GM19043 (cell line): Measurements from ENCODE around the gene RTN4RL1.
A peak's percentile ranks its signal among the peaks of the same experiment; 100 is the strongest.

Experiments
- ATAC-seq: cut with Tn5 transposase; IDR thresholded peaks from one replicate; pipeline ENCODE4 v1.9.1; 2021; ENCODE audit warnings: low read depth; ENCODE audit not compliant: unreplicated experiment

Gene RTN4RL1

GRCh38 chr17:2025220-2025621, at the start of gene RTN4RL1:
Gene RTN4RL1 (minus strand): TSS chr17:2025334. CDS start chr17:2024865, 469 bp downstream.
- no peak for ATAC-seq

GRCh38 chr17:2074919-2075318, 49.8 kb upstream of the RTN4RL1 start:
- ATAC-seq: no peak

GRCh38 chr17:2071455-2072281, 46.5 kb upstream of the RTN4RL1 start:
- ATAC-seq: no peak

GRCh38 chr17:2071024-2071385, 45.9 kb upstream of the RTN4RL1 start:
- ATAC-seq: no peak

- ATAC-seq: peak; percentile 66
These were observed 45.3 kb upstream of the RTN4RL1 start for GRCh38 chr17:2070241-2071023.

- no peak for ATAC-seq
These were observed 43.5 kb upstream of the RTN4RL1 start for GRCh38 chr17:2068519-2069051.

- no peak for ATAC-seq
These were observed 42.9 kb upstream of the RTN4RL1 start for GRCh38 chr17:2068031-2068518.

- no peak for ATAC-seq
These were observed 42.5 kb upstream of the RTN4RL1 start for GRCh38 chr17:2067608-2068024.

- ATAC-seq: no peak
These were observed 42.0 kb upstream of the RTN4RL1 start for GRCh38 chr17:2067048-2067561.

- ATAC-seq: no peak
These were observed 40.8 kb upstream of the RTN4RL1 start for GRCh38 chr17:2065949-2066400.

- no peak for ATAC-seq
These were observed 40.0 kb upstream of the RTN4RL1 start for GRCh38 chr17:2064980-2065785.

- no peak for ATAC-seq
These were observed 39.4 kb upstream of the RTN4RL1 start for GRCh38 chr17:2064520-2064971.

GRCh38 chr17:2064147-2064489, 39.0 kb upstream of the RTN4RL1 start:
- no peak for ATAC-seq

GRCh38 chr17:2063261-2064146, 38.4 kb upstream of the RTN4RL1 start:
- no peak for ATAC-seq

- no peak for ATAC-seq
These were observed 37.5 kb upstream of the RTN4RL1 start for GRCh38 chr17:2062571-2063183.

- no peak for ATAC-seq
These were observed 36.4 kb upstream of the RTN4RL1 start for GRCh38 chr17:2061441-2061958.

GRCh38 chr17:2060681-2061440, 35.7 kb upstream of the RTN4RL1 start:
- no peak for ATAC-seq

- ATAC-seq: no peak
These were observed 35.2 kb upstream of the RTN4RL1 start for GRCh38 chr17:2060385-2060658.
